ENCODE data around the gene PARD3B.

DNA sequence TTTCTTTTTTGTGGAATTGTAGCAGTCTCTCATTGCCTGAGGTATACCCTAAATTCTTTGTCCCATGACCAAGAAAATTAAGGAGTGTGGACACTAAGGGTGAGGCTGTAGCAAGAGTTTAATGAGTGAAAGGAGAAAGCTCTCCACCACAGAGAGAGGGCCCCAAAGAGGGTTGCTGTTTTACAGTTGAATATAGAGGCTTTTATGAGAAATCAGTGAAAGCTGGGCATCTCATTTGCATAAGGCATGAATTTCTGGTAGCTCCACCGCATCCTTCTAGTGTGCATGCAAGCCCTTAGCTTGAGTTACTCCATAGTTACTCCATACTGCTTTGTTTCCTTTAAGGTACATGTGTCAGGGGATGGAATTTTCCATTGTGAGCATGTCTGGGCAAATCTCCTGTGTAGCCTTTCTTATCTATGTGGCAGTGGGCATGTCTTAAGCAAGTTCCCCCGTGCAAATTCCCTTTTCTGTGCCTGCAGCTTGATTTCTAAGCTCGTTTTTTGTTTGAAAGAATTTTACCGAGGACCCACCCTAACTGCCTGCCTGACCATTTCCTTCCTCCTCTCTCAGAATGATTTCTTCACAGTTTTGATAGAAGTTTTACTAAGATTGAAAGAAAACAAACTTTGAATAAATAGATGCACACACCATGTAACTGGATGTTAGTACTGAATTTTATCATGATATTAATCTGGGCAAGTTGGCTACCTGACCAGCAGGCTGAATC lies 218.9 kb downstream of the PARD3B start:
- TF ChIP-seq, protein P1, sequence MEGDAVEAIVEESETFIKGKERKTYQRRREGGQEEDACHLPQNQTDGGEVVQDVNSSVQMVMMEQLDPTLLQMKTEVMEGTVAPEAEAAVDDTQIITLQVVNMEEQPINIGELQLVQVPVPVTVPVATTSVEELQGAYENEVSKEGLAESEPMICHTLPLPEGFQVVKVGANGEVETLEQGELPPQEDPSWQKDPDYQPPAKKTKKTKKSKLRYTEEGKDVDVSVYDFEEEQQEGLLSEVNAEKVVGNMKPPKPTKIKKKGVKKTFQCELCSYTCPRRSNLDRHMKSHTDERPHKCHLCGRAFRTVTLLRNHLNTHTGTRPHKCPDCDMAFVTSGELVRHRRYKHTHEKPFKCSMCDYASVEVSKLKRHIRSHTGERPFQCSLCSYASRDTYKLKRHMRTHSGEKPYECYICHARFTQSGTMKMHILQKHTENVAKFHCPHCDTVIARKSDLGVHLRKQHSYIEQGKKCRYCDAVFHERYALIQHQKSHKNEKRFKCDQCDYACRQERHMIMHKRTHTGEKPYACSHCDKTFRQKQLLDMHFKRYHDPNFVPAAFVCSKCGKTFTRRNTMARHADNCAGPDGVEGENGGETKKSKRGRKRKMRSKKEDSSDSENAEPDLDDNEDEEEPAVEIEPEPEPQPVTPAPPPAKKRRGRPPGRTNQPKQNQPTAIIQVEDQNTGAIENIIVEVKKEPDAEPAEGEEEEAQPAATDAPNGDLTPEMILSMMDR (conservative IDR thresholded peaks at IDR 0.05; ENCODE audit: low read depth in 2 of 2), result no peak
- no peak for TF ChIP-seq POLR2AphosphoS5 (IDR thresholded peaks at IDR 0.05; ENCODE audit: low read depth)
- TF ChIP-seq EZH2 (IDR thresholded peaks at IDR 0.05; ENCODE audit: low read depth, unreplicated experiment), result no peak
- TF ChIP-seq JUNB (IDR thresholded peaks at IDR 0.05; ENCODE audit: unreplicated experiment), result no peak
- TF ChIP-seq STAT1 (IDR thresholded peaks at IDR 0.05; ENCODE audit: unreplicated experiment), result no peak
- TF ChIP-seq CREB1 (CRISPR knock-in tag; IDR thresholded peaks at IDR 0.05; ENCODE audit: low read depth), result no peak
- TF ChIP-seq, protein P2, sequence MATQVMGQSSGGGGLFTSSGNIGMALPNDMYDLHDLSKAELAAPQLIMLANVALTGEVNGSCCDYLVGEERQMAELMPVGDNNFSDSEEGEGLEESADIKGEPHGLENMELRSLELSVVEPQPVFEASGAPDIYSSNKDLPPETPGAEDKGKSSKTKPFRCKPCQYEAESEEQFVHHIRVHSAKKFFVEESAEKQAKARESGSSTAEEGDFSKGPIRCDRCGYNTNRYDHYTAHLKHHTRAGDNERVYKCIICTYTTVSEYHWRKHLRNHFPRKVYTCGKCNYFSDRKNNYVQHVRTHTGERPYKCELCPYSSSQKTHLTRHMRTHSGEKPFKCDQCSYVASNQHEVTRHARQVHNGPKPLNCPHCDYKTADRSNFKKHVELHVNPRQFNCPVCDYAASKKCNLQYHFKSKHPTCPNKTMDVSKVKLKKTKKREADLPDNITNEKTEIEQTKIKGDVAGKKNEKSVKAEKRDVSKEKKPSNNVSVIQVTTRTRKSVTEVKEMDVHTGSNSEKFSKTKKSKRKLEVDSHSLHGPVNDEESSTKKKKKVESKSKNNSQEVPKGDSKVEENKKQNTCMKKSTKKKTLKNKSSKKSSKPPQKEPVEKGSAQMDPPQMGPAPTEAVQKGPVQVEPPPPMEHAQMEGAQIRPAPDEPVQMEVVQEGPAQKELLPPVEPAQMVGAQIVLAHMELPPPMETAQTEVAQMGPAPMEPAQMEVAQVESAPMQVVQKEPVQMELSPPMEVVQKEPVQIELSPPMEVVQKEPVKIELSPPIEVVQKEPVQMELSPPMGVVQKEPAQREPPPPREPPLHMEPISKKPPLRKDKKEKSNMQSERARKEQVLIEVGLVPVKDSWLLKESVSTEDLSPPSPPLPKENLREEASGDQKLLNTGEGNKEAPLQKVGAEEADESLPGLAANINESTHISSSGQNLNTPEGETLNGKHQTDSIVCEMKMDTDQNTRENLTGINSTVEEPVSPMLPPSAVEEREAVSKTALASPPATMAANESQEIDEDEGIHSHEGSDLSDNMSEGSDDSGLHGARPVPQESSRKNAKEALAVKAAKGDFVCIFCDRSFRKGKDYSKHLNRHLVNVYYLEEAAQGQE (IDR thresholded peaks at IDR 0.05; ENCODE audit: unreplicated experiment), result no peak
- TF ChIP-seq ZNF114 (CRISPR knock-in tag; IDR thresholded peaks at IDR 0.05), result no peak
- TF ChIP-seq EZH2phosphoT487 (IDR thresholded peaks at IDR 0.05; ENCODE audit: unreplicated experiment), result no peak
- TF ChIP-seq ZNF331 (CRISPR knock-in tag; IDR thresholded peaks at IDR 0.05; ENCODE audit: low read depth), result no peak
- TF ChIP-seq, protein P3, sequence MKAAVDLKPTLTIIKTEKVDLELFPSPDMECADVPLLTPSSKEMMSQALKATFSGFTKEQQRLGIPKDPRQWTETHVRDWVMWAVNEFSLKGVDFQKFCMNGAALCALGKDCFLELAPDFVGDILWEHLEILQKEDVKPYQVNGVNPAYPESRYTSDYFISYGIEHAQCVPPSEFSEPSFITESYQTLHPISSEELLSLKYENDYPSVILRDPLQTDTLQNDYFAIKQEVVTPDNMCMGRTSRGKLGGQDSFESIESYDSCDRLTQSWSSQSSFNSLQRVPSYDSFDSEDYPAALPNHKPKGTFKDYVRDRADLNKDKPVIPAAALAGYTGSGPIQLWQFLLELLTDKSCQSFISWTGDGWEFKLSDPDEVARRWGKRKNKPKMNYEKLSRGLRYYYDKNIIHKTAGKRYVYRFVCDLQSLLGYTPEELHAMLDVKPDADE (IDR thresholded peaks at IDR 0.05), result no peak
